ENCODE measurements around the gene CLDND1.

CLDND1 gene

GRCh38 chr3:98513736-98514135, 9.0 kb downstream of the CLDND1 start:
- Histone ChIP-seq H4K20me1 (ENCODE audit: insufficient read depth) (no peaks in the 10 kb centered on the region), H3K27me3 (ENCODE audit: insufficient read depth, low read depth) (no peaks in the 10 kb centered on the region), H3K9ac (no peak overlapping the region), H3K4me2 (peak overlapping the region; percentile 2), H2AFZ (ENCODE audit: low read depth) (no peak overlapping the region), H3K4me3 (IDR thresholded peaks at IDR 0.05; ENCODE audit: insufficient read depth, low read depth, low read length) (no peak overlapping the region), H3K27ac (no peak overlapping the region), H3K79me2 (ENCODE audit: insufficient read depth, low read depth) (peaks cover 6% of the 10 kb centered on the region; the same call in 1 of the 2 replicates), H3K36me3 (ENCODE audit: insufficient read depth) (no peaks in the 10 kb centered on the region; the same call in 1 of the 2 replicates), H3K4me1 (ENCODE audit: low read depth, poor library complexity, severe bottlenecking) (peaks cover 50% of the 10 kb centered on the region)
- TF ChIP-seq, protein P1, sequence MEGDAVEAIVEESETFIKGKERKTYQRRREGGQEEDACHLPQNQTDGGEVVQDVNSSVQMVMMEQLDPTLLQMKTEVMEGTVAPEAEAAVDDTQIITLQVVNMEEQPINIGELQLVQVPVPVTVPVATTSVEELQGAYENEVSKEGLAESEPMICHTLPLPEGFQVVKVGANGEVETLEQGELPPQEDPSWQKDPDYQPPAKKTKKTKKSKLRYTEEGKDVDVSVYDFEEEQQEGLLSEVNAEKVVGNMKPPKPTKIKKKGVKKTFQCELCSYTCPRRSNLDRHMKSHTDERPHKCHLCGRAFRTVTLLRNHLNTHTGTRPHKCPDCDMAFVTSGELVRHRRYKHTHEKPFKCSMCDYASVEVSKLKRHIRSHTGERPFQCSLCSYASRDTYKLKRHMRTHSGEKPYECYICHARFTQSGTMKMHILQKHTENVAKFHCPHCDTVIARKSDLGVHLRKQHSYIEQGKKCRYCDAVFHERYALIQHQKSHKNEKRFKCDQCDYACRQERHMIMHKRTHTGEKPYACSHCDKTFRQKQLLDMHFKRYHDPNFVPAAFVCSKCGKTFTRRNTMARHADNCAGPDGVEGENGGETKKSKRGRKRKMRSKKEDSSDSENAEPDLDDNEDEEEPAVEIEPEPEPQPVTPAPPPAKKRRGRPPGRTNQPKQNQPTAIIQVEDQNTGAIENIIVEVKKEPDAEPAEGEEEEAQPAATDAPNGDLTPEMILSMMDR (conservative IDR thresholded peaks at IDR 0.05; ENCODE audit: low read depth, low read length): no peak

DNA sequence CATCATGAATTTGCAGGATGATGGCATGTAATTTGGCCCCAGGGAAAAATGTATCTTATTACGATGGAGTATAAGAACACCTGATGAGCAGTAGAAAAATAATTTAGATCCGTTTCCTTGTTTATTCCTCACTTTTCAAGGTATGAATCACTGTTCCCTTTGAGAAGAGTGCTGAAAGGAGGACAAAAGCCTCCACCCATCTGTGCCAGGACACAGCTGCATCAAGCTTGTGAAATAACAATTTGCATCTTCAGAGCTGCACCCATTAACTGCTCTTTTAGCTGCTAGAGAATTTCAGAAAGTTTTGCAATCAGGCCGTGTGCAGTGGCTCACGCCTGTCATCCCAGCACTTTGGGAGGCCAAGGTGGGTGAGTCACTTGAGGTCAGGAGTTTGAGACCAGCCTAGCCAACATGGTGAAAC, 9.6 kb downstream of the CLDND1 start:
- H3K4me2 ChIP-seq: peak overlapping the region; percentile 2; the same call in 1 of the 2 replicates
- H3K27me3 ChIP-seq (ENCODE audit: insufficient read depth, low read depth): no peaks in the 10 kb centered on the region
- H3K4me3 ChIP-seq (IDR thresholded peaks at IDR 0.05; ENCODE audit: insufficient read depth, low read depth, low read length): no peak overlapping the region
- H3K36me3 ChIP-seq (ENCODE audit: insufficient read depth): no peaks in the 10 kb centered on the region
- H4K20me1 ChIP-seq (ENCODE audit: insufficient read depth): no peaks in the 10 kb centered on the region
- no peak overlapping the region for H3K9ac ChIP-seq
- no peak overlapping the region for H3K27ac ChIP-seq
- TF ChIP-seq, protein P1 (conservative IDR thresholded peaks at IDR 0.05; ENCODE audit: low read depth, low read length): no peak
- H3K79me2 ChIP-seq (ENCODE audit: insufficient read depth, low read depth): peaks cover 4% of the 10 kb centered on the region; the same call in 1 of the 2 replicates
- no peak overlapping the region for H2AFZ ChIP-seq (ENCODE audit: low read depth)
- H3K4me1 ChIP-seq (ENCODE audit: low read depth, poor library complexity, severe bottlenecking): peaks cover 46% of the 10 kb centered on the region

DNA sequence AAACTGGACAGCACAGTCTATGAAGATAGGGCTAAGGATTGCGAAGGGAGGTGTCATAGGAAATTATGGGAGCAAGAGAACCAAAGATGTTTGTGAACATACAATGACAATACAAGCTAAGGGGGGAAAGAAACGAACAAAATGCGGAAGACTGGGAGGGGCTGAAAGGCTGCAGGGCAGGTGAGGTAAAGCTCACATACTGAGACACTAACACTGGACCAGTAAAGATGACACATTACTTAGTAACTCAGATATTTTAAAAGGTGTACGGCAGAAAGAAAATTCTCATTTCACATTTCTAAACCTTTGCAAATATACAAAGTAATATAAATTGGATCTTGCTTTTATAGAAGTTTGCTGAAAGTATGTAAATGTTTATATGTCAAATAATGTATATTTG, 10.1 kb downstream of the CLDND1 start:
- H3K9ac ChIP-seq: no peak overlapping the region
- no peak overlapping the region for H2AFZ ChIP-seq (ENCODE audit: low read depth)
- H4K20me1 ChIP-seq (ENCODE audit: insufficient read depth): no peaks in the 10 kb centered on the region
- H3K4me1 ChIP-seq (ENCODE audit: low read depth, poor library complexity, severe bottlenecking): peaks cover 41% of the 10 kb centered on the region
- H3K27me3 ChIP-seq (ENCODE audit: insufficient read depth, low read depth): no peaks in the 10 kb centered on the region
- no peak overlapping the region for H3K4me3 ChIP-seq (IDR thresholded peaks at IDR 0.05; ENCODE audit: insufficient read depth, low read depth, low read length)
- no peak overlapping the region for H3K27ac ChIP-seq
- TF ChIP-seq, protein P1 (conservative IDR thresholded peaks at IDR 0.05; ENCODE audit: low read depth, low read length): no peak
- H3K79me2 ChIP-seq (ENCODE audit: insufficient read depth, low read depth): peaks cover under 1% of the 10 kb centered on the region; the same call in 1 of the 2 replicates
- H3K4me2 ChIP-seq: no peak overlapping the region
- no peaks in the 10 kb centered on the region for H3K36me3 ChIP-seq (ENCODE audit: insufficient read depth)

DNA sequence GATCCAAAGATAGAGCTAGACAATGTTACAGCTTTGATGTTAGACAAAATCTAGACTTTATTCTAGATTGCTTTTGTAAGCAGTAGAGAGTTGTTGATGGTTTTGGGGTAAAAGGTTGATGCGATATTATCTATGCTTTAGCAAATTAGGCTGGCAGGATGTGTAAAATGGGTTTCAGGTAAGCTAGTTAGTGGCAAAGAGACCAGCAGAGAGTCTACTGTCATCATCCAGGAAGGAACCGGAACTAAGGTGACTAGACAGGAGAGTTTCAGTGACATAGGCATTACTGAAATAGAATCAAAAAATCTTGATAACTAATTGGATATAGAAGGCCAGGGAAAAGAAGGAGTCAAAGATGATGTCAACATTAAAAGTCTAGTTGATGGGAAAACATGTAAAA, 14.1 kb downstream of the CLDND1 start:
- H3K27ac ChIP-seq: no peak overlapping the region
- no peak overlapping the region for H2AFZ ChIP-seq (ENCODE audit: low read depth)
- TF ChIP-seq, protein P1 (conservative IDR thresholded peaks at IDR 0.05; ENCODE audit: low read depth, low read length): no peak
- H3K79me2 ChIP-seq (ENCODE audit: insufficient read depth, low read depth): no peaks in the 10 kb centered on the region
- H3K4me2 ChIP-seq: no peak overlapping the region
- H3K27me3 ChIP-seq (ENCODE audit: insufficient read depth, low read depth): no peaks in the 10 kb centered on the region
- H3K36me3 ChIP-seq (ENCODE audit: insufficient read depth): no peaks in the 10 kb centered on the region
- H4K20me1 ChIP-seq (ENCODE audit: insufficient read depth): no peaks in the 10 kb centered on the region
- H3K4me3 ChIP-seq (IDR thresholded peaks at IDR 0.05; ENCODE audit: insufficient read depth, low read depth, low read length): no peak overlapping the region
- H3K9ac ChIP-seq: no peak overlapping the region
- peaks cover 9% of the 10 kb centered on the region for H3K4me1 ChIP-seq (ENCODE audit: low read depth, poor library complexity, severe bottlenecking)
